Measurements from ENCODE around the gene ITGB5.
"Not testable (repeated sequence)": the region's sequence is repeated elsewhere in the genome, so short reads cannot be mapped to it uniquely, and the experiment has no call there.

ITGB5 gene

GRCh38 chr3:124769462-124769861, 117.7 kb downstream of the ITGB5 start:
- no peak for DNase-seq

- DNase-seq: no peak
Observed at GRCh38 chr3:124768812-124769211, 118.4 kb downstream of the ITGB5 start.

- no peak for DNase-seq
Observed at GRCh38 chr3:124767691-124768090, 119.5 kb downstream of the ITGB5 start.

- DNase-seq: no peak
Observed at GRCh38 chr3:124767264-124767663, 119.9 kb downstream of the ITGB5 start.

GRCh38 chr3:124766113-124767095, 120.8 kb downstream of the ITGB5 start:
- DNase-seq: no peak

GRCh38 chr3:124765197-124765840, 121.8 kb downstream of the ITGB5 start:
- no peak for DNase-seq

- no peak for DNase-seq
Observed at GRCh38 chr3:124764746-124765145, 122.4 kb downstream of the ITGB5 start.

- DNase-seq: no peak
Observed at GRCh38 chr3:124763644-124764358, 123.4 kb downstream of the ITGB5 start.

- no peak for DNase-seq
Observed at GRCh38 chr3:124763206-124763605, 124.0 kb downstream of the ITGB5 start.

- DNase-seq: no peak
Observed at GRCh38 chr3:124762661-124763011, 124.5 kb downstream of the ITGB5 start.

- DNase-seq: no peak
Observed at GRCh38 chr3:124761935-124762660, 125.1 kb downstream of the ITGB5 start.

GRCh38 chr3:124761250-124761796, 125.8 kb downstream of the ITGB5 start:
- peak; percentile 76 for DNase-seq

- no peak for DNase-seq
Observed at GRCh38 chr3:124760601-124761000, 126.6 kb downstream of the ITGB5 start.

GRCh38 chr3:124759666-124760401, 127.3 kb downstream of the ITGB5 start:
- DNase-seq: no peak

- no peak for DNase-seq
Observed at GRCh38 chr3:124758851-124759635, 128.1 kb downstream of the ITGB5 start.

GRCh38 chr3:124757926-124758325, 129.2 kb downstream of the ITGB5 start:
- DNase-seq: not testable (repeated sequence)

GRCh38 chr3:124752051-124752450, 135.1 kb downstream of the ITGB5 start:
- no peak for DNase-seq

- no peak for DNase-seq
Observed at GRCh38 chr3:124751501-124751900, 135.7 kb downstream of the ITGB5 start.

- DNase-seq: not testable (repeated sequence)
Observed at GRCh38 chr3:124749877-124750276, 137.3 kb downstream of the ITGB5 start.

GRCh38 chr3:124748560-124749198, 138.5 kb downstream of the ITGB5 start:
- DNase-seq: no peak

Data from CD4-positive, alpha-beta T cell treated with Interleukin-12 subunit alpha and Interleukin-12 subunit beta, for 1 hour (primary cell).